ENCODE data around the gene BTBD9.

Gene BTBD9

DNA sequence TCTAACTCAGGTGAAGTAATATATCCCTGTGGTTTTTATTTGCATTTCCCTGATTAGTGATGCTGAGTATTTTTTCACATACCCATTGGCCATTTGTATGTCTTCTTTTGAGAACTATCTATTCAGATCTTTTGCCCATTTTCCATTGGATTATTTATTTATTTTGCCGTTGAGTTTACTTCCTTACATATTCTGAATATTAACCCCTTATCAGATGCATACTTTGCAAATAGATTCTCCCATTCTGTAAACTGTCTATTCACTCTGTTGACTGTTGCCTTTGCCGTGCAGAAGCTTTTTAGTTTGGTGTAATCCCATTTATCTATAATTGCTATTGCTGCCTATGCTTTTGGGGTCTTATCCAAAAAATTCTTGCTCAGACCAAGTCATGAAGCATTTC lies 336.9 kb downstream of the BTBD9 start:
- no peak for DNase-seq

- no peak for DNase-seq
Observed at GRCh38 chr6:38302081-38302480, 337.6 kb downstream of the BTBD9 start.

GRCh38 chr6:38290133-38290799 lies 349.5 kb downstream of the BTBD9 start:
- no peak for DNase-seq

GRCh38 chr6:38287487-38287886 lies 352.2 kb downstream of the BTBD9 start:
- no peak for DNase-seq

DNA sequence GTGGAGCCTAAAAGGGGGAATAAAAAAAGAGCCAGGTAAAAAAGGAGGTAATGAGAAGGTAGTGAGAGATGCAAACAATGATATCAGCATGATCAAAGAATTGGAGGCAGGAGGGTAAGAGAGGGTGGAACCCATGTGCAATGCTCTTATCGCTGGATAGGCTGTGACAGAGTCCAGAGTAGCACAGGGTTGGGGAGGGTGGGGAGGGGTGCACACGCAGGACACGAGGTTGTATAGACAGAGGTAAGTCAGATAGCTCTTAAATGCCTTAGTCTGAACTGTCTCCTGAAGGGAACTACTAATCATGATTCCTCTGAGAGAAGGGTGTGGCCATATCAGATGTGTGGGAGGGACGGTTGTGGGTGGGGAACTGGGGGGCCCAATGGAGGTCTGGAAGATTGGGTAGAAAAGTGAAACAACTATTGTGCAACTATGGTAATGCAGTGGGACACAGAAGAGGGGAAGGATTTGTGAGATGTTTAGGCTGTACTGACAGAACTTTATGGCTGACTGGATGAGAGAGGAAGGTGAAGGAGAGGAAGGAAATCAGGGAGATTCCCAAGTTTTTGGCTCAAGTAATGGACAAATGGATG lies 354.8 kb downstream of the BTBD9 start:
- no peak for DNase-seq

DNA sequence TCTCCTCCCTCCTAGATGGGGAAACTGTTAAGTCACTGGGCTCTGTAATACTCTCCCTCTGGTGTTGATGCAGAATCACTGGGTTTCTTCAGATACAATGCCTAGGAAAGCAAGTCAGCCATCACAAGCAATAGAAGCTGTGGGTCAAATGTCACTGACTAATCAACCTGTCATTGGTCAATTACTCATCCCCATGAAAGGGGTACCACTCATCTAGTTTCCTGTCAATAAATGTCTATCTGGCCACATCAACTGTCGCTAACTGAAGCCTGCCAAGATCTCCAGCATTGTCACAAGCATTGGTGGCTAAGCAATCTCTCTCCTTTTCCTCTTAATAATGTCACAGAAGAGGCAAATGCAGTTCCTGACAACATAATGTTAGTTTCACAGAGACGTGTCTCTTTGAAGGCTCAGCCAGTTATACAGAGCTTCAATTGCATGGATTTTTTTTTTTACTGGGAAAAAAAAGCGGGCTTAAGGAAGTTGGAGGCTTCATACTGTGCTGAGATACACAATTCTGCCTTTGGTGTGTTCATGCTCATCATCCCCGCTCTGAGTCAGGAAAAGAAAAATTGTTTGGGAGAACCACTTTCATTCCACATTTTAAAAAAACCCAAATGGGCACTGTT lies 355.9 kb downstream of the BTBD9 start:
- no peak for DNase-seq

DNA sequence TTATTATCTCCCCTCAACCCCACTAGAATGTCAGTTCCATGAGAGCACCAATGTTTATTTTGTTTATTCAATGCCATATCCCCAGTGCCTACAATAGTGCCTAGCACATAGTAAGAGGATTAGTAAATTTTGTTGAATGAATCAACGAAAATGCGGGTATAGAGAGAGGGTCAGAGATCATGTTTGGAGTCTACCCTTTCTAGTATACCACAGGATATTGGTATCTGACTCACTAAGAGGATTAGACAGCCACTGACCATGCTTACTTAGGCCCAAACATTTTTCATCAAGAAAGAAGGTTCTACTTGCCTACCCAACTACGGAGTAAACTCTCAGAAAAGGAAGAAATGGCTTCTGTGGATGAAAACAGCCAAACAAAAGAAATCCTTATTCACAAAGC lies 356.8 kb downstream of the BTBD9 start:
- no peak for DNase-seq

DNA sequence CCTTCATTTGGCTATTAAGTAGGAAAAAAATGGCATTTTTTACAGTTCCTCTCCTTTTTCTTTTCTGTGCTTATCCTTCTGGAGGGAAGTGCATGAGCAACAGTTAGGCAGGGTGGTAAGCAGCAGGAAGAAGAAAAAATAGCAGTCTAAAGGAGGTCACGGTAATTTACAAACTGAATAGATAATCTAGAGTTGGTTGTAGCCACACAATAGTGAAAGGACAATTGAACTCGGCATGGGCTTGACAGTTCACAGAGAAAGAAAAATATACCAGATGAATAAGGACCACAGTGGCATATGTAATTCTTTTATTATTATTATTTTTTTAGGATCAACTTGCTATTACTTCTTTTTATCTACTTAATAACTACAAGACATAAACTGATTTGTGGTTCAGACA lies 358.6 kb downstream of the BTBD9 start:
- no peak for DNase-seq

DNA sequence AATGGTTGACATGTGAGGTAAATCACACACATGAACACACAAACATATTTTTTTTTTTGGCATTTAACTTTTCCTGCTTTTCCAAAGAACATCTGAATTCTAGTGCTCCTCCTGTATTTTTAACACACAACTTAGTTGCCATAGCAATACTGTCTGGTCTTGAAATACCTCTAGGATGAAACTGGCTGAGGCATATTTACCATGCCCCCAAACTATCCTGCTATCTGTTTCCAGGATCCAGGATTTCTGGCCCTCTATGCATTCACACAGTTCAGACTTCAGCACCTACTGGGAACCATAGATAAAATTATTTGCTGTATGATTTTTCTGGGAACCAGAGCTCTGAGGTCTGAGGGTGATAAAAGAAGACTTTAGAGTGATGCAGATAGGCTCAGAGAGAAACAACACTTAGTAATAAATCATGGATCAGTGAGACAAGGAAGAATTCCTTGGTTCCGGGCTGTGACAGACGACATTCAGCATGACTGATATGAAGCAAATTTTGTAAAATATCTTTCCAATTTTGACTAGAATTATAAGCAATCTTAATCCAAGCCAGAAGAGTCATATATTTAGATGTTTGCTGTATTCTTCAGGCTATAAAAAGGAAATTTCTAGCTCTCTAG lies 359.7 kb downstream of the BTBD9 start:
- DNase-seq = no peak

- DNase-seq = no peak
Observed at GRCh38 chr6:38279423-38279822, 360.3 kb downstream of the BTBD9 start.

GRCh38 chr6:38273325-38273724 lies 366.4 kb downstream of the BTBD9 start:
- DNase-seq = no peak

DNA sequence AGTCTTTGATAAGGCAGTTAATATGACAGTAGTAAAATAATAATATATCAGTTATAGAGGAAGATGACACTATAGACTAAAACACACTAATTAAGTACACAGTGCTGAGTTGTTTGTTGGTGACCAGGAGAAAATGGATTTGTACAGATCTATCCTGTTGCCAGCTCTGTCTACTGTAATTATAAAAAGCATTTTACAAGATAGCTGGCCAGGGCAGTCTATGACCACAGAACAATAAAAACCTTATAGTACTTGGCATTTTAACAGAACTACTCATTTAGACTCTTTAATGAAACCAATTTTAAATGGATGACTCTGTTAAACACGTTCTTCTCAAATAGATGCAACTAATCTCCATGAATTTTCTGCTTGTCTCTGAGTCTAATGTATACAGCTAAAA lies 367.5 kb downstream of the BTBD9 start:
- DNase-seq = no peak

GRCh38 chr6:38271081-38271480 lies 368.6 kb downstream of the BTBD9 start:
- no peak for DNase-seq

DNA sequence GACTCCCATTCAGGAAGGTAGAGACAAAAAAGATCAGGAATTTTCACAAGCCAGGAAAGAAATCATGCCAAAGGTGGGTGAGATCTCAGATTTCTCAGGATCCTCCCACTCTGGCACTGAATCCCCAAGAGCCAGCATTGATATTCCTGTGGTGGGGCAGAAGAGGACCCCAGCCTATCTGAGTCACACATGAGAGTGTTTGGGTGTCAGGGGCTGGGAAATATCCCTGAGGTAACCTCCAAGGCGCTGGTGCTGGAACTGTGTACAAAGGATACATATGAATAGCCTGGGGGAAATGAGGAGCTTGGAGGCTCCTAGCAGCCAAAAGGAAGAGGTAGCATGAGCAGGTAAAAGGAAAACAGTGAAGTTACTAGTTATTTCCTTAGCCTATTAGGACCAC lies 369.4 kb downstream of the BTBD9 start:
- no peak for DNase-seq

DNA sequence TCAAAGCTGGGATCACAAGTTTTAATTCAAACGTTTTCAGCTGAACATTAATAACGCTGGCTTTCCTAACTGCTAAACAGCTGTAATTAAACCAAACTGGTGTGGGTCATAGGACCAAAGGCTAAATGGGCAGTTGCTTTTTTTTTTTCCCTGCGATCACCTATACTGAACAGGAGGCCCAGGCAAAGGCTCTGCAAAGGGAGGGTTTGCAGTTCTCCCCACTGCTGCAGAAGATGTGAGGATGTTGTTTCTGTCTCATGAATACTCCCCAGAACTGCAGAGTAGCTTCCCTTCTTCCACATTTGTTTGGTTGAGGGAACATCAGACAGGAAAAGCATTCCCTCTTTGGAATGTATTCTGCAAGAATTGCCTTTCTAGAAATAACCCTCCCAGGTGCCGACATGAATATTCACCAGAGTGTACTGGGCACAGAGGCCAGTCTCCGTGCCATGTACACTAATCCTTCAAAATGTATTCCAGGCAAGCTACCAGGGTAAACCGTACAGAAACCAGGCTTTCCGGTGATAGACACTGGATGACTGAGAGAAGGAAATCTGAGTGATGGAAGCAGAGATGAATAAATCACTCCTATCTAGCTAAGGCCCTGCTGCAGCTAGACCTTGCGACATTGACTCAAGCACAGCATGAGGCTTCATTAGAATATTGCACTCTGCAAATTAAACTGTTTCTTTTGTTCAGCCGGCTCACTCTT lies 370.1 kb downstream of the BTBD9 start:
- DNase-seq = no peak

DNA sequence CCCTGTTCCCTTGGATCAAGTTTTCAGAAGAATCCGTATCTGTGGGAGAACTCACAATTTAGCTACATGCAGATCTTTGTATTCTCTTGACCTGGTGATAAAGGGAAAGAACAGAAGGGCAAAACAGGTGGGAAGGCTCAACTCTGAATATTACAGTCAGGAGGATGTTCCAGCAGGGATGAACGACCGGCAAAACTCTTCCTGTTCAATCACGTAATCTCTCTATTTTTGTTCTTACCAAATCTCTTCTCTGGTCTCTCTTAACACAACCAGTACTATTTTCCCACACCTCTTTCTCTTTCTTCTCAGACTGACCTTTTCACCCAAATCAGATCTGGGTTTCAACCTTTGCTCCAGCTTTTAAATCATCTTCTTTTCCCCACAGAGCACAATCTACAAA lies 371.4 kb downstream of the BTBD9 start:
- no peak for DNase-seq

DNA sequence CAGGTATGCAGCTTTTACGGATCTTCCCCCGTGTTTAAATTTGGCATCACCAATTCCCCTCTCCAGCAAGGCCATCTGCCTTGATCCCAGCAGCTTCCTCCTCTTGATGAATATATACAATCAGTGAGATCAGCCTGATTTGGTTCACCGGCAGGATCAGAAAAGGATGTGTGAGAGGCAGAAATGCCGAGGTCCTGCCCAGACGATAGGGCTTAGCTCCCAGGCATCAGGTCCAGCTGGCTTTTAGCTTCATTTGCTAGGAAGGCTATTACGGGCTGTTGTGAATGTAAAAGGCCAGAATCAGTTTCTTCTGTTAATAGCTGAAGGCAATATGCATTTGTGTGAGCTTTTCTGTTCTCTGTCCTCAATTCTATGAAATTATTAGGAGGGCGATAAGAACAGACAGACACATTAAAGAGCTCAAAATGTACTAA lies 372.8 kb downstream of the BTBD9 start:
- no peak for DNase-seq

DNA sequence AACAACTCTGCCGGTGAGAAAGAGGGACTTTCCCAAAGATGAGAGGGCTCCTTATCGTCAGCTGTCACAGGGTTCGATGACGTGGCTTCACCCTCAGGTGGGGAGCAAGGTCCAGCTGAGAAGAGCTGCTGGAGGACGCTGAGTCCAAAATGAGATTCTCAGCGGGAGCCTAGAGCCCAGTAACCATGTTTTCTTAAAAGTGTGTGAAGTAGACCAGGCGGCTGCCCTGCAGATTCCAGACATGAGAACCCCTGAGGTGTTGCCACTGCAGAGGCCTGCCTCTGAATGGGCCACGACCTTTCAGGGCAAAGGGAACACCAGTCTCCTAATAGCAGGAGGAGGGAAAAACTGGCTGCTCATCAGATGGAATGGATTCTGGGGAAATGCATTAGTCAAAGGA lies 375.1 kb downstream of the BTBD9 start:
- DNase-seq = no peak

- DNase-seq = no peak
Observed at GRCh38 chr6:38262609-38263008, 377.1 kb downstream of the BTBD9 start.

DNA sequence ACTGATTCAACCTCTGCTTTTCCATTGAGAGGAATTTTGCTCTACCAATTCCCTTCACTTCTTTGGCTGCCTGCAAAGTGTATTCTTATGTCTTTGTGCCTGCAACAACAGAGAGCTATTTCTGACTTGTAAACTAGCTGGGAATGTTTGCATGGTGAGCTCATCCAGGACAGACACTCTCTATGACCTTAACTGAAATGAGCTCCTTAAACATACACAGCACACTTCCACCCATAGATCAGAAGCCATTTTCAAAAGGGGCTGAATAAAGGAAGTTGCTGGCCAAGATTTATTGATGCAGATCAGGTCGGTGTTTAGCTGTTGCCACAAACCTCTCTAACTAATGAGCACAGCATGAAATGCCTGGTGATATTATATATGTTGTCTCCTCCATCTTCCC lies 377.7 kb downstream of the BTBD9 start:
- DNase-seq = no peak

DNA sequence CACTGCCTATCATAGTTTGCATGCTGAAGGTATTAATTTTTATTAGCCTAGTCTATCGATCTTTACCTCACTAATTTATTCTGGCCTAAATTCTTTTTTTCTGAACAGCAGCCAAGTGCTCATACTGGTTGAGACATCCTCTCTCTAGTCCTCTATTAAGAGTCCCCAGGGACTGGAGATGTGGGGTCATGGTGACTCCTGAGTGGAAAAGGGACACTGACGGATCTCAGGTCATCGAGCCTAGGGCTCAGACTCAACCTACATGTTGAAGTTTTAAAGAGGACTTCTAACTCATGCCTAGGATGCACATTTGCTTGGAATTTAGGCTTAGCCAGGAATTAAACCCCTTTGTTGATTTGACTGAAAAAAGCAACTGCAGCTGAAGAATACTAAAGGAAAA lies 378.1 kb downstream of the BTBD9 start:
- DNase-seq = no peak

GRCh38 chr6:38259736-38260135 lies 380.0 kb downstream of the BTBD9 start:
- no peak for DNase-seq

Data from nucleus accumbens (tissue), 56 donors.